DMS53 treated with DMSO at 0.1 percent for 48 hours (cell line): ENCODE measurements around the gene LARP4B.

Experiments used
- DNase-seq: peaks from one replicate; lab custom pipeline; 2025; ENCODE audit not compliant: unreplicated experiment; lab: John Stamatoyannopoulos, UW

The LARP4B gene

GRCh38 chr10:789831-790701 lies 141.4 kb downstream of the LARP4B start:
- peak; percentile 13 for DNase-seq

GRCh38 chr10:788796-789748 lies 142.4 kb downstream of the LARP4B start:
- peak; percentile 62 for DNase-seq

- no peak for DNase-seq
Measured at GRCh38 chr10:787933-788651, 143.4 kb downstream of the LARP4B start.

- no peak for DNase-seq
Measured at GRCh38 chr10:786633-787474, 144.7 kb downstream of the LARP4B start.

- DNase-seq: no peak
Measured at GRCh38 chr10:785861-786214, 145.7 kb downstream of the LARP4B start.

GRCh38 chr10:785089-785860 lies 146.2 kb downstream of the LARP4B start:
- DNase-seq: no peak

- peak; percentile 69 for DNase-seq
Measured at GRCh38 chr10:784403-785088, 147.0 kb downstream of the LARP4B start.

- DNase-seq: no peak
Measured at GRCh38 chr10:782751-783648, 148.5 kb downstream of the LARP4B start.

- DNase-seq: no peak
Measured at GRCh38 chr10:780536-781524, 150.7 kb downstream of the LARP4B start.

- no peak for DNase-seq
Measured at GRCh38 chr10:778626-779330, 152.7 kb downstream of the LARP4B start.

GRCh38 chr10:777913-778479 lies 153.5 kb downstream of the LARP4B start:
- DNase-seq: no peak

GRCh38 chr10:776772-777171 lies 154.7 kb downstream of the LARP4B start:
- DNase-seq: no peak

GRCh38 chr10:775245-776075 lies 156.0 kb downstream of the LARP4B start:
- no peak for DNase-seq

GRCh38 chr10:774661-775244 lies 156.8 kb downstream of the LARP4B start:
- no peak for DNase-seq

GRCh38 chr10:774223-774622 lies 157.3 kb downstream of the LARP4B start:
- DNase-seq: no peak
